ENCODE measurements around the gene MACROH2A1.

MACROH2A1 gene

GRCh38 chr5:135356522-135357318 is 42.3 kb downstream of the MACROH2A1 start:
- no peak for DNase-seq (ENCODE audit: low read depth in 2 of 2)

DNA sequence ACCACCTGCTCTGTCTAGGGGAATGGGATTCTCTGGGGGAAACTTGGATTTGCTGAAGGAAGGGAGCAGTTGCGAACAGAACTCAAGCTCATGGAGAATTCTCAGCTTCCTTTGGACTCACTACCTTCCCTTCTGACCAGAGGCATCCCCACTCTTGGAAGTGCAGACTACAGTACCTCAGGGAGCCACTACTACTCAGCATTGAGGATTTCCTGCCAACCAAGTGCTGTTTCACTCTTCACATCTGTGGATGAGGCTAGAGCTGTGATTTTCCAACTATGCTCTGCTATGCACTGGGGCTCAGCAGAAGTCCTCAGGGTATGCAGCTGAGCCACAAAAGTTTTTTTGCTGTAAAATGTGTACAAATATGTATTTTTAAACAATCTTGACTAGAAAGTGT is 43.9 kb downstream of the MACROH2A1 start:
- DNase-seq (ENCODE audit: low read depth in 2 of 2) = no peak

- no peak for DNase-seq (ENCODE audit: low read depth in 2 of 2)
These were observed 44.9 kb downstream of the MACROH2A1 start for GRCh38 chr5:135353952-135354721.

DNA sequence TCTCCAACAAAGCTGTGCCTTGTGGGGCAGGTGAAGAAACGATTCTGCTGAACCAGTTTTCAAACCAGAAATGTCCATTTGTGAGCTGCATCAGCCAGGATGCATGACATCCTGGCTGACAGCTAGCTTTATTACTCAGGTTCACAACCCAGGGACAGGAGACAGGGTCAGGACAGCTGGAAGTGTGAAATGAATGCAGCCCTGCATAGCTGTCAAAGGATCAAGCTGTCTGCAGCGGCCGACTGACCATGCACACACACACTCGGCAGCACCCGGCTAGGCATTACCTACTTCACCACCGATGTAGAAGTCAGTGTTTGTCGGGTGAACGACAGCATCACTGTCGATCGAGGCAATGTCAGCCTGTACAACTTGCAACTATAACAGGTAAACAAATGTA is 48.5 kb downstream of the MACROH2A1 start:
- DNase-seq (ENCODE audit: low read depth in 2 of 2) = no peak

DNA sequence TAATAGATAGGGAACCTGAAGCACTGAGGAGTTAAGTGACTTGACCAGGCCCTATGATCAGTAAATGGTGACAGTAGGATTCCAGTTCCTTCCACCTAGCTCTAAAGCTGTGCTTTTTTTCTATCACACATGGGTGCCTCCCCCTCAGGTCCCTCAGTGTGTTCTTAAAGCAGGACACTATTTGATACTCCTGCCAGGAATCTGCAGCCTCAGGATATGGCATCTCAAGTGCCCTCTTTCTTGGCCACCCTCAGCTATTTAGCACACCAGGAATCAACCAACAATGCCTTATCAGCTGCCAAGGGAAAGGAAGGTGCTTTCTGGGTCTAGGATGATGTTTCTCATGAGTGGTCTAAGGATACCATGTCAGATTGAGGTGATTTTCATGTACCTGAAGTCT is 49.1 kb downstream of the MACROH2A1 start:
- DNase-seq (ENCODE audit: low read depth in 2 of 2) = no peak

DNA sequence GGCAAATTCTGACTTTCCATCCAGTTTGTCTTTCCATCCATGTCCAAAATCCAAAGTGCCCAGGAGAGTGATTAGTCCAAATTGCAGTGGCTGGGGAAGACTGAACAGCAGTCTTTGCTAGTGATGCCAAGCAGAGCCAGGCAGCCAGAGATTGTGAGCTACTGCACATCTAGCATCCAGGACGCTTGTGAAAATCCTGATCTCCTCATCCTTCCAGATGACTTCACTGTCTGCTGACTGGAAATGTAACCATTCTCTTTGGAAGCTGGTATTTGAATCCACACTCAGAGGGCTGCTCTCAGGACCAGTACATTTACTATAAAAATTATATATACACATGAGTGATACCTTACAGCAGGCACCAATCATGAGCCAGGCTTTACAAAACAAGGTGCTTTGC is 49.6 kb downstream of the MACROH2A1 start:
- no peak for DNase-seq (ENCODE audit: low read depth in 2 of 2)

DNA sequence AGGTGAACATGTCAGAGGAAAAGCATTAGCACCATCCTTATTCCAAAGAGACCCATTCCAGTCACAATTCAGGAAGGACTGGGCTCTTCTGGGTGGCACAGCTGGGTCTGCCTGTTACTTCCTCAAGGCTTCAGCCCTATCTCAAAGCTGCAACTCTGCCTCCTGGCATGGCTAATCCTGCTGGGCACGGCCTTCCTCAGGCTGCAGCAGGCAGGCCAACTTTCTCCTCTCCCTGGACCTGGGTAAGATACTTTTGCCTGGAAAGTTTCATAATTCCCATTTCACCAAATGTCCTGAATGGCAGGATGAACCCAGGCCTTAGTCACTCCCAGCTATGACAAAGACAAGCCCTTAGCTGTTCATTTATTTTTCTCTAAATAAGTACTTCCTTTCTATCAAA is 50.1 kb downstream of the MACROH2A1 start:
- DNase-seq (ENCODE audit: low read depth in 2 of 2) = no peak

DNA sequence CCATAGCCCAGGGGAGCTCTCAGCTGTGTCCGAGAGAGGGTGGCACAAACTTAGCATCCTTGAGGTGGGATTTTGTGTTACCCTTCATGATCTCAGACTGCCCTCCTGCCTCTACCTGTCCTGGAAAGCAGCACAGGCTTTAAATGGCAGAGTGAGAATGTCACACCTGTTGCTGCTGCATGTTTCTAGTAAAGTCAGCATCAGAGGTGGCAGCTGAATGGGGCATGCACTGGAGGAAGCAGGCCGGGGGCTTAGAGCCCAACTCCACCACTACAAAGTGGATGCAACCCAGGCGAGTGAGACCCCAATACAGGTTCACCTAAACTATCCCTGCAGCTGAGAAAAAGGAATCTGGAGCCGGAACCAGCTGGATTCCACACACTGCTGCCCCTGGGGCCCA is 51.6 kb downstream of the MACROH2A1 start:
- no peak for DNase-seq (ENCODE audit: low read depth in 2 of 2)

DNA sequence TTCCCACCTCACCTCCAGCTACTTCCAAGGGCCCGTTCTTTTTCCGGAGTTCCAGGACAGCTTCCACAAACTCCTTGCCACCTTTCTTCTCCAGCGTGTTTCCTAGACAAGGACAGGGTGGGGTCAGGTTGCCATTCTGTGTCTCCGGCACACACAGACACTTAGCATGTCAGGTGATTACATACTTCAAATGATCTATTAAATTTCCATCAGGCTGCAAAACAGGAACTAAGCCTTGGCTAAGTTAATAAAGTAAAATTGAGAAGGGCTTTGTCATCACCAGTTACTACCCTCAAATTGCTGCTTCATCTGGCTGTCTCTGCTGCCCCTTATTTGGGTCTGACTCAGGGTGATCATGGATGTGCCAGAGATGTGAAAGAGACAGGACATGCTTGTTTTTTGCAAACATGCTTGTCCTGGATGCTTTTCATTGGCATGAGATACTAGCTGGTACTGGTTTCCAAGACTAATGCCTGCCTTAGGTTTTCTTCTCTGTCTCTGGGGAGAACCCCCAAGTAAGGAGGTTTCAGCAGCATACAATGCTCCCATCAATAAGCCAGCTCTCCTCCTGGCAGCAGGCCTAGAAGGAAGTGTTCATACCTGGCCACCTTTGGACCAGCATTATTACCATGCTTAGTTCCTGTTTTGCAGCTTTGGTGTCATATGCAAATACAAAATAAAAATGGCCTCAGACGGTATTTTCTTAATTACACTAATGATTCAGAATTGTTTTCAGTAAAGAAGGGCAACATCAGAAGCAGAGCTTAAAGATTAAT is 52.9 kb downstream of the MACROH2A1 start:
- no peak for DNase-seq (ENCODE audit: low read depth in 2 of 2)

DNA sequence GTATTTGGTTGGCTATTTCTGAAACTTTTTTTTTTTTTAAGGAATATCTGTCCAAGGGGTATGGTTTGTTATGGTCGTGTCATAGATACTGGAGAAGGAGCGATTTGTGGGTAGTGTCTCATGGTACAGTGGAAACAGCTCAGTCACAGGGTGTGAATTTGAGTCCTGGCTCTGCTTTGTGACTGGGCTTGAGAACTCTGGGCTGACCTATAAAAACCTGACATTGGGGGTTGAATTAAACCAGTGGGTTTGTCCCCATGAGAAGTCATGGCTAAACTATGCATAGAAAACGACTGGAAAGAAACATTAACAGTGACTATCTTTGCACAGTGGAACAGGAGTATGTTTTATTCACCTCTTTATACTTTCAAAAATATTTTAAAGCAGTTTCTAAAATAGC is 54.7 kb downstream of the MACROH2A1 start:
- DNase-seq (ENCODE audit: low read depth in 2 of 2) = no peak

GRCh38 chr5:135343413-135343812 is 55.6 kb downstream of the MACROH2A1 start:
- no peak for DNase-seq (ENCODE audit: low read depth in 2 of 2)

- DNase-seq (ENCODE audit: low read depth in 2 of 2) = no peak
These were observed 56.5 kb downstream of the MACROH2A1 start for GRCh38 chr5:135342551-135342875.

- DNase-seq (ENCODE audit: low read depth in 2 of 2) = no peak
These were observed 57.1 kb downstream of the MACROH2A1 start for GRCh38 chr5:135341696-135342550.

- no peak for DNase-seq (ENCODE audit: low read depth in 2 of 2)
These were observed 57.9 kb downstream of the MACROH2A1 start for GRCh38 chr5:135341016-135341666.

DNA sequence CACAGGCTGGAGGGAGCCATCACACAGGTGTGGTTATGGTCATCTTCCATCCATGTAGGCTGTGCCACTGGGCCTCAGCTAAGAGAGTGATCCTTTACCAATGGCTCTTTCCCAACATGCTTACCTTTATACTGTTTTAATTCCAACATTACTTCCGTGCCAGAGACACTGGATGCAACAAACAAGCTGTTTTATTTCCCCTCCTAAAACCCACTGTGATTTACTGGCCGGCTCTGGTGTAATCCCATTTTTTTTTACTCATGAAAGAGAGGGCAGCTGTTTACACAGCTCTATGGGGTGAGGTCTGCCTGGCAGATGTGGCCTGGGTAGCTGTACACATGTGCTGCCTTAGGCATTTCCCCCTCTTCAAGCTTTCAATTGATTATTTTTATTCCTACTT is 58.5 kb downstream of the MACROH2A1 start:
- DNase-seq (ENCODE audit: low read depth in 2 of 2) = no peak

DNA sequence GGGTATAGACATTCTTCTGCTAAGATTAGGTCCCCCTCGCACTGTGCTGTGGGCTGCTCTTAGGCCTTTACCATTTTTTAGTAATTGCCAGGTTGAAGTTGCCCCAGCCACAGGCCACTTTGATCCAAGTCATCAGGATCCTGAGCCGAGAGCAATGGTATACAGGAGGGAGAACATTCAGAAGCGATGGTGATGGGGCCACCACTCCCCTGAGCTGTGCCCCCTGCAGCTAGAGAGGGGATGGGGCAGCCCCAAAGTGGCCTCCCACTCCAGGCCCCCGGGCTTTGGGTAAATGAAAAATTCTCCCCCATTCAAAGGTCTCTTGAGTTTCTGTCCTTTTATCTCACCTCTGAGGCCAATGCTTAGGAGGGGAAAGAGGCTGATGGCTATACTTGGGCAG is 59.4 kb downstream of the MACROH2A1 start:
- no peak for DNase-seq (ENCODE audit: low read depth in 2 of 2)

GRCh38 chr5:135339189-135339588 is 59.8 kb downstream of the MACROH2A1 start:
- DNase-seq (ENCODE audit: low read depth in 2 of 2) = no peak

- no peak for DNase-seq (ENCODE audit: low read depth in 2 of 2)
These were observed 62.0 kb downstream of the MACROH2A1 start for GRCh38 chr5:135337064-135337463.

DNA sequence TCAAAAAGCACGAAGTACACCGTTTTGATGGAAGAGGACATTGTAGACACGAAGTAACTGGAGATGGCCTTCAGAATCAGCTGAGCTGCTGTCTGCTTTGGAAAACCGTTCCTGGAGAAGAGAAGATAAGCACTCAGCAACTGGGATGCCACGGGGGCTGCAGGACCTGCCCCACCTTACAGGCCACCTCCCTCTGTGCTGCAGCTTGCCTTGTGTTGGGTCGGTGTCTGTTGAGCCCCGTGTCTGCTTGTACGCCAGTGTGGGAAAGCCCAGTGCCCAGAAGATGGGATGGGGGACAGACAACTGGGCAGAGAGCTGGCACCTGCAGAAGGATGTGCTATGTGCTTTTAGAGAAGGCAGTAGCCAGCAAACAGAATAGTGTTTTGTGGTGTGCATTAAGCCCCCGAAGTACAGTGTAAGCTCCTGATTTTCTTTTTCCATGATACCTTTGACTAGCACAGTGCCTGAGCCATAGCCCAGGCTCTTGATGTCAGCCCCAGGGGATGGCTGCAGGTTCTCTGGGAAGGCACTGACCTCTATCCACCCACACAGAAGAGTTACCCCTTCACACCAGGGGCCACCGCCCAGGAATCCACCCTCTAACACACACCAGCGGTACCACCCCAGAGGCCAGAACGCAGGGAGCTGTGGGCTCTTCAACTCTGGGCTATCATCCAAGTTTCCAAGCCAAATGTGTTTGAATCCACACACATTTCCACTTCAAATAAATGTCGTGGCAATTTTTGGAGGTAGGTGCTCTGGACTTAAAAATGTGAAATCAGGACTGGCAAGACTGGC is 63.8 kb downstream of the MACROH2A1 start:
- no peak for DNase-seq (ENCODE audit: low read depth in 2 of 2)

Data from stimulated activated CD4-positive, alpha-beta T cell treated with anti-CD3 and anti-CD28 coated beads, Interleukin-12 subunit alpha, Interleukin-12 subunit beta, amount 100 ng/mL, for 24 hours (primary cell).